Erythroblast (primary cell): ENCODE data around the gene IRAK1.

ENCODE experiments used
- GATA1 ChIP-seq: IDR thresholded peaks from 2 replicates; pipeline ENCODE4 v1.6.1; 2011; ENCODE audit warnings: low read depth, mild to moderate bottlenecking, control low read depth, low read length, moderate library complexity
- POLR2A ChIP-seq: IDR thresholded peaks from 2 replicates; pipeline ENCODE4 v1.6.1; 2011; ENCODE audit warnings: mild to moderate bottlenecking, low read length

DNA sequence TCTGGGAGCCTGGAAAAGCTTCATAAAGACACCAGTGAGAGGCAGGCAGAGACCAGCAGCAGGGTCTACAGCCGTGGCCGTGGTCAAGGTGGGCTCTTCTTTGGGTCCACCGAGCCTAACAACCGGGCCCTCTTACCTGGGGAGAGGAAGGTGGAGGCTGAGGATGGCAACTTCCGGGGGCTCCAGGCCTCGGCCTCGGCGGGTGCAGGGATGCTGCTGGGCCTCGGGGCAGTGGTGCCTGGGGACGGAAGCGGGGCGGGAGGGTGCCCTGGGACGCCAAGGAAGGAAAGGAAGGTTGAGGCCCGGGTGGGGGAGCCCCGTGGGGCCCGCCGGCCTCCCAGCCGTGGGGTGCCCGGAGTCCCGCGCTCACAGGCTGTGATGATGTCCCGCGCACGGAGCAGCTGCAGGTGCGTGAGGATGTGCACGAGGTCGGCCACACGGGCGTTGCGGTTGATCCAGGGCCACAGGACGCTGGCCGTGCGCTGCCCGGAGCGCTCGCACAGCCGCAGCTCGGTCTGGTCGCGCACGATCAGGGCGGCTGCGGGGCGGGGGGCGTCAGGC is 561 bp downstream of the IRAK1 start:
- no peak for TF ChIP-seq POLR2A
- TF ChIP-seq GATA1 = no peak
